SK-N-SH (cell line): ENCODE data around the gene RNF223. TPM values are rescaled to one million over a fixed set of nuclear protein-coding genes. Genes with fewer than 3 reads are reported as not detected.

ENCODE experiments used
- CTCF ChIA-PET: fragments of 300-600, 350-600 bp; formaldehyde crosslinking; extraction: SDS; loops from one replicate; lab custom pipeline; 2021; lab: Yijun Ruan, JAX
- POLR2A ChIA-PET: fragments of 350-600 bp; sonication (Branson Sonifier 250); formaldehyde crosslinking; extraction: SDS; loops from one replicate; lab custom pipeline; 2020; ENCODE audit warnings: antibody characterized with exemption, inconsistent platforms; lab: Yijun Ruan, JAX
- DNase-seq: peaks from one replicate; pipeline ENCODE4 v3.0.0; 2012
- H2AFZ ChIP-seq: fragments of 200-600 bp; sonication (generic); 2 replicates; pipeline ENCODE4 v1.8.1; 2016; ENCODE audit warnings: antibody characterized with exemption, mild to moderate bottlenecking, low read depth
- H3F3A ChIP-seq: fragments of 200-600 bp; sonication (generic); replicated peaks from 2 replicates; pipeline ENCODE3; 2016; ENCODE audit warnings: antibody characterized with exemption, mild to moderate bottlenecking; ENCODE audit not compliant: insufficient read depth
- H3K27ac ChIP-seq, 2 experiments: fragments of 200-500 bp in 1 of 2; fragments of 200-600 bp in 1 of 2; sonication (Bioruptor generic) in 1 of 2; sonication (generic), shearing (Covaris generic) in 1 of 2; 2 replicates each; pipeline versions ENCODE4 v1.5.1 to v1.6.1; 2014 to 2016; ENCODE audit warnings: low read depth in 2 of 2, inconsistent platforms in 1 of 2, low read length in 1 of 2, mild to moderate bottlenecking in 1 of 2, mixed read lengths in 1 of 2
- H3K27me3 ChIP-seq: fragments of 200-600 bp; sonication (generic), shearing (Covaris generic); 2 replicates; pipeline ENCODE4 v1.6.1; 2016; ENCODE audit warnings: mixed run types; ENCODE audit not compliant: insufficient read depth
- H3K36me3 ChIP-seq, 2 experiments: fragments of 200-500 bp in 1 of 2; fragments of 200-600 bp in 1 of 2; sonication (Bioruptor generic) in 1 of 2; sonication (generic) in 1 of 2; replicated peaks in 1 of 2; 2 replicates each; pipeline versions ENCODE3 to v1.5.1; 2014 to 2016; ENCODE audit warnings: low read length in 1 of 2, mild to moderate bottlenecking in 1 of 2; ENCODE audit not compliant: insufficient read depth in 2 of 2, control insufficient read depth in 1 of 2
- H3K4me1 ChIP-seq, 2 experiments: fragments of 200-500 bp in 1 of 2; fragments of 200-600 bp in 1 of 2; sonication (Bioruptor generic) in 1 of 2; sonication (generic), shearing (Covaris generic) in 1 of 2; 2 replicates each; pipeline versions ENCODE4 v1.5.1 to v1.6.1; 2014 to 2016; ENCODE audit warnings: low read depth in 1 of 2, low read length in 1 of 2, mixed run types in 1 of 2; ENCODE audit not compliant: insufficient read depth in 2 of 2, control insufficient read depth in 1 of 2
- H3K4me2 ChIP-seq: fragments of 200-600 bp; sonication (generic), shearing (Covaris generic); 2 replicates; pipeline ENCODE4 v1.6.1; 2017; ENCODE audit warnings: mixed run types
- H3K4me3 ChIP-seq, 2 experiments: fragments of 200-500 bp in 1 of 2; fragments of 200-600 bp in 1 of 2; sonication (Bioruptor generic) in 1 of 2; sonication (generic), shearing (Covaris generic) in 1 of 2; 2 replicates each; pipeline versions ENCODE4 v1.5.1 to v1.8.1; 2014 to 2016; ENCODE audit warnings: low read depth in 2 of 2, inconsistent platforms in 1 of 2, low read length in 1 of 2, mild to moderate bottlenecking in 1 of 2, mixed read lengths in 1 of 2, moderate library complexity in 1 of 2
- H3K79me2 ChIP-seq: fragments of 200-600 bp; sonication (generic); 2 replicates; pipeline ENCODE4 v1.8.1; 2017; ENCODE audit warnings: mild to moderate bottlenecking; ENCODE audit not compliant: insufficient read depth
- H3K9ac ChIP-seq: fragments of 200-600 bp; sonication (generic); 2 replicates; pipeline ENCODE4 v1.6.1; 2017; ENCODE audit warnings: mixed run types
- H3K9me2 ChIP-seq: fragments of 200-600 bp; sonication (generic); 2 replicates; pipeline ENCODE4 v1.6.1; 2017; ENCODE audit warnings: mixed run types
- H3K9me3 ChIP-seq: fragments of 200-600 bp; sonication (generic); 2 replicates; pipeline ENCODE4 v1.6.1; 2017; ENCODE audit warnings: mixed run types, mild to moderate bottlenecking, moderate library complexity
- H4K20me1 ChIP-seq: fragments of 200-600 bp; sonication (generic); 2 replicates; pipeline ENCODE4 v1.6.1; 2017; ENCODE audit warnings: mild to moderate bottlenecking, mixed run types; ENCODE audit not compliant: insufficient read depth
- CHD2 ChIP-seq: fragments of 150-350 bp; IDR thresholded peaks from 2 replicates; pipeline ENCODE4 v1.6.1; 2018; ENCODE audit warnings: low read length; ENCODE audit not compliant: partially characterized antibody
- IRF3 ChIP-seq: fragments of 150-350 bp; IDR thresholded peaks from 2 replicates; pipeline ENCODE4 v1.6.1; 2016; ENCODE audit warnings: mild to moderate bottlenecking, low read depth, low read length
- JUND ChIP-seq: IDR thresholded peaks from 2 replicates; pipeline ENCODE4 v1.4.0; 2012
- MXI1 ChIP-seq: IDR thresholded peaks from 2 replicates; pipeline ENCODE4 v1.6.1; 2012; ENCODE audit warnings: mild to moderate bottlenecking, low read depth, low read length, improper control_type of control experiment
- NRF1 ChIP-seq: IDR thresholded peaks from 2 replicates; pipeline ENCODE4 v1.6.1; 2012; ENCODE audit warnings: low read depth, mild to moderate bottlenecking, low read length
- REST ChIP-seq: IDR thresholded peaks from 2 replicates; pipeline ENCODE4 v1.6.1; 2012; ENCODE audit warnings: mild to moderate bottlenecking, low read depth, low read length, moderate library complexity
- TEAD4 ChIP-seq: IDR thresholded peaks from 2 replicates; pipeline ENCODE4 v1.4.0; 2012; ENCODE audit warnings: mild to moderate bottlenecking, borderline replicate concordance; ENCODE audit not compliant: insufficient read depth
- USF2 ChIP-seq: fragments of 150-350 bp; IDR thresholded peaks from 2 replicates; pipeline ENCODE4 v1.6.1; 2017; ENCODE audit warnings: antibody characterized with exemption, low read length, low read depth, borderline replicate concordance
- WGBS: methylation state at CpG from one replicate; pipeline ENCODE4 v1.1.6; 2017; ENCODE audit warnings: low lambda C conversion rate; 5-methylcytosine and 5-hydroxymethylcytosine counted together
- polyA plus RNA-seq, 3 experiments: library from polyadenylated mRNA; depleted of rRNA; stranded (reverse); fragments of >200 nt; gene quantifications; 2 replicates each; pipeline ENCODE4 v1.2.3, GENCODE V29; 2012
- TF ChIP-seq, protein P1 (sequence below): fragments of 200-600 bp; sonication (generic); IDR thresholded peaks from 2 replicates; pipeline ENCODE4 v1.6.1; 2017; ENCODE audit warnings: antibody characterized with exemption, mild to moderate bottlenecking, moderate library complexity
- TF ChIP-seq, protein P2 (sequence below): IDR thresholded peaks from 2 replicates; pipeline ENCODE4 v1.4.0; 2012; ENCODE audit warnings: low read depth, borderline replicate concordance

Gene RNF223
- polyA plus RNA-seq, 1 of the 3 experiments (the other 2 are of a cell fraction): not detected

DNA sequence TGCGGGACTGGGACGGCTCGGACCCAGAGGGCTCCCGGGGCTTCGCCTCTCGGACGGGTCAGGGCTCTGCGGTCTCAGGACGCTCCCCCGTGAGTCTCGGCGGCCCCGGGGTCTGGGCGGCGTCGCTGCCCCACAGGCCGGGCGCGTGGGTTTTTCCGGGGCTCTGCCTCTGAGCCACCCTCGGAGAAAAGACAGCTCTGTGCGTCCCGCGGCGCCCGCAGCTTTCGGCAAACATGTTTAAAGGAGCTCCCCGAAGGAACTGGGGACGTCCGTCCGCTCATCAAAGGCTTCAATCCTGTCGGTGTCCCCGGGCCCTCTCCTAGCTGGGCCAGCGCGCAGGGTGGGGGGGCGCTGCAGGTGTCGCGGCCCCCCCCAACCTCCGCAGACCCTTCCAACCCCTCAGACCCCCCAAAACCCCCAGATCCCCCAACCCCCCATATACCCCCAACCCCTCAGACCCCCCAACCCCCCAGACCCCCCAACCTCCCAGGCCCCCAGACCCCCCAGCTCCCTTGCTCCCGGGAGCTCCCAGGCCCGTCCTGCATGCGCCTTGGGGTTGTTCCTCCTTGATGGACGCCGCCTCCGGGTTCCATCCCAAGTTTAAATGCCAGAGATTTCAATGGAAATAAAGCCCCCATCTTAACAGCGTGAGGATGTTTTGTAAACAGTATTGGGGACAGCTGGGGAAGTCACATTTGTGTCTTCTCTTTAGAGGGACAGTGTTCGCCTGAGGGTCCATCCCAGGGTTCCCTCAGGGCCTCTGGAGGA lies 42.8 kb upstream of the RNF223 start:
- Histone ChIP-seq H3K36me3 (no peaks in the 10 kb centered on the region), H3K4me2 (peak overlapping the region; percentile 84; the same call in 1 of the 2 replicates), H3K27ac (no peak overlapping the region), H3K27me3 (0 out of 2 replicates have a peak, but pooled peaks cover 6% of the 10 kb centered on the region), H3K9me2 (no peaks in the 10 kb centered on the region), H3K79me2 (no peaks in the 10 kb centered on the region), H4K20me1 (no peaks in the 10 kb centered on the region), H2AFZ (peak overlapping the region; percentile 46; the same call in 1 of the 2 replicates), H3K9ac (no peak overlapping the region), H3K9me3 (no peaks in the 10 kb centered on the region), H3K4me1 (peaks cover 0 to 10% of the 10 kb centered on the region in 2 experiments; a peak in 1 of 4 replicates), H3K4me3 (peak overlapping the region; percentile 57 to 60; a peak in 3 of 4 replicates), H3F3A (no peaks in the 10 kb centered on the region)
- POLR2A ChIA-PET: interaction anchor here (0.5 kb wide), 1 partner anchor 187 kb away, joined by 4 read pairs; no protein-coding TSS in a partner anchor
- TF ChIP-seq MXI1 (no peak), IRF3 (no peak), JUND (no peak), NRF1 (no peak), CHD2 (no peak)
- TF ChIP-seq, protein P1, sequence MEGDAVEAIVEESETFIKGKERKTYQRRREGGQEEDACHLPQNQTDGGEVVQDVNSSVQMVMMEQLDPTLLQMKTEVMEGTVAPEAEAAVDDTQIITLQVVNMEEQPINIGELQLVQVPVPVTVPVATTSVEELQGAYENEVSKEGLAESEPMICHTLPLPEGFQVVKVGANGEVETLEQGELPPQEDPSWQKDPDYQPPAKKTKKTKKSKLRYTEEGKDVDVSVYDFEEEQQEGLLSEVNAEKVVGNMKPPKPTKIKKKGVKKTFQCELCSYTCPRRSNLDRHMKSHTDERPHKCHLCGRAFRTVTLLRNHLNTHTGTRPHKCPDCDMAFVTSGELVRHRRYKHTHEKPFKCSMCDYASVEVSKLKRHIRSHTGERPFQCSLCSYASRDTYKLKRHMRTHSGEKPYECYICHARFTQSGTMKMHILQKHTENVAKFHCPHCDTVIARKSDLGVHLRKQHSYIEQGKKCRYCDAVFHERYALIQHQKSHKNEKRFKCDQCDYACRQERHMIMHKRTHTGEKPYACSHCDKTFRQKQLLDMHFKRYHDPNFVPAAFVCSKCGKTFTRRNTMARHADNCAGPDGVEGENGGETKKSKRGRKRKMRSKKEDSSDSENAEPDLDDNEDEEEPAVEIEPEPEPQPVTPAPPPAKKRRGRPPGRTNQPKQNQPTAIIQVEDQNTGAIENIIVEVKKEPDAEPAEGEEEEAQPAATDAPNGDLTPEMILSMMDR: no peak
- TF ChIP-seq, protein P2, sequence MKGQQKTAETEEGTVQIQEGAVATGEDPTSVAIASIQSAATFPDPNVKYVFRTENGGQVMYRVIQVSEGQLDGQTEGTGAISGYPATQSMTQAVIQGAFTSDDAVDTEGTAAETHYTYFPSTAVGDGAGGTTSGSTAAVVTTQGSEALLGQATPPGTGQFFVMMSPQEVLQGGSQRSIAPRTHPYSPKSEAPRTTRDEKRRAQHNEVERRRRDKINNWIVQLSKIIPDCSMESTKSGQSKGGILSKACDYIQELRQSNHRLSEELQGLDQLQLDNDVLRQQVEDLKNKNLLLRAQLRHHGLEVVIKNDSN: no peak
- CTCF ChIA-PET: interaction anchor here (0.8 to 7.2 kb wide), 7 partner anchors 83 to 255 kb away, joined by 3 to 131 read pairs (median 6); no protein-coding TSS in a partner anchor
- peak; percentile 75 for DNase-seq
- WGBS: 11% methylated on average over 18 of the region's 47 CpGs

DNA sequence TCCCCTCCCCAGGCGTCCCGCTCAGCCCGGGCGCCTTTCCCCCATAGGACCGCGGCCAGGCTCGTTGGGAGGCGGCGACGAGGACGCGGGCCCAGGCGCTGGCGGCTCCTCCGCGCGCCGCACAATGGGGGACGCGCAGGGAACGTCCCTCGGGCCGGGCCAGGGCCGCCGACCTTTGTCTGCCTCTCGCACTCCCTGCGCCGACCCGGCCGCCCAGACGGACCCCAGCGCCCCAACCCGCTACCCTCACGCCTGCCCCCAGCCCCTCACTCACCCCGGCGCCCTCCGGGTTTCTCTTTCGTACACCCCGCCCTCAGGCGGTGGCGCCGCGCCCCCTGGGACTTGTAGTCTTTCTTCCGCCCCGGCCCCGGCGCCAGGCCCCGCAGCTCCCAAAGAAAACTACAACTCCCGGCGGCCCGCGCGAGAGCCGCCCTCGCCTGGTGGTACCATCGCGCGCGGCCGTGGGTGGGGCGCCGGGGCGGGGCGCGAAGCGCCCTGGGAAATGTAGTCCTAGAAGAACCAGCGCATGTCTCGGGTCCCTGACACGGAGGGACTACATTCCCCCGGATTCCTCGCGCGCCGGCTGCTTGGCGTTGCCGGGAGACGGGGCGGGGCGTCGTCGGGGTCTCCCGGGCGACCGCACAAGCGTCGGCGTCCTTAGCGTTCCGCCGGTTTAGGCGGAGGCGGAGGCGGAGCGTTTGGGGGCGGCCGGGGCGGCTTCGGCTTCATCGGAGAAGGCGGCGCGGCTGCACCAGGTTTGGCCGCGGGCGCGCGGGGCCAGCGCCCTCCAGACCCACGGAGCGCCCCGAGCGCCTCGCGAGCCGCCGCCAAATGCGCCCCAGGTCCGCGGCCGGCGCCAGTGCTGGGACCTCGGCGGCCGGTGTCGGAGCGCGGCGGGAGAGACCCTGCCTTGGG lies 41.9 kb upstream of the RNF223 start, which contains the start of gene C1orf159:
Gene C1orf159 (minus strand): TSS at position 304 of the 915 bp plus-strand sequence. CDS start 24,546 bp downstream, outside the sequence.
- under 1% methylated on average over 32 of the region's 128 CpGs for WGBS
- Histone ChIP-seq H3K4me3 (peak within 1 kb of the TSS; percentile 59 to 60), H3K27me3 (0 out of 2 replicates have a peak, but pooled peaks cover 6% of the 10 kb centered on the region), H3K79me2 (no peaks in the 10 kb centered on the region), H3K4me2 (peak within 1 kb of the TSS; percentile 84), H3K36me3 (no peaks in the 10 kb centered on the region), H3K9ac (peak within 1 kb of the TSS; percentile 61; the same call in 1 of the 2 replicates), H3K9me2 (no peaks in the 10 kb centered on the region), H3K4me1 (peaks cover 0 to 10% of the 10 kb centered on the region in 2 experiments; a peak in 1 of 4 replicates), H3K9me3 (no peaks in the 10 kb centered on the region), H3K27ac (peak within 1 kb of the TSS in 1 of 2 experiments; percentile 71; a peak in 1 of 4 replicates), H2AFZ (peak within 1 kb of the TSS; percentile 65; the same call in 1 of the 2 replicates), H3F3A (no peaks in the 10 kb centered on the region), H4K20me1 (no peaks in the 10 kb centered on the region)
- ChIA-PET CTCF (interaction anchor here (0.8 to 2.7 kb wide), 3 partner anchors 115 to 803 kb away, joined by 3 to 15 read pairs (median 3); partner anchors contain the start of gene TMEM52), POLR2A (no interaction called here)
- DNase-seq: peak; percentile 99
- TF ChIP-seq REST: no peak
- TF ChIP-seq, protein P1: no peak
- TF ChIP-seq TEAD4: no peak
- no peak for TF ChIP-seq USF2
